ENCODE data around the gene BRAP.
"Not testable (repeated sequence)": the region's sequence is repeated elsewhere in the genome, so short reads cannot be mapped to it uniquely, and the experiment has no call there.

The BRAP gene

GRCh38 chr12:111685811-111686573 is at the start of gene BRAP, which contains the start of gene ACAD10:
Gene BRAP (minus strand): TSS chr12:111685956. CDS start chr12:111685792, 164 bp downstream.
Gene ACAD10 (plus strand): TSS chr12:111686053. CDS start chr12:111692710, 6,657 bp downstream.
- peak; percentile 73 for DNase-seq (ENCODE audit: low read depth)

- DNase-seq (ENCODE audit: low read depth): no peak
Measured at GRCh38 chr12:111733340-111733915, 47.7 kb upstream of the BRAP start.

GRCh38 chr12:111732786-111733185 is 47.0 kb upstream of the BRAP start:
- DNase-seq (ENCODE audit: low read depth): no peak

GRCh38 chr12:111730420-111730819 is 44.7 kb upstream of the BRAP start:
- DNase-seq (ENCODE audit: low read depth): no peak

- DNase-seq (ENCODE audit: low read depth): no peak
Measured at GRCh38 chr12:111728795-111729194, 43.0 kb upstream of the BRAP start.

GRCh38 chr12:111723646-111724360 is 38.0 kb upstream of the BRAP start:
- DNase-seq (ENCODE audit: low read depth): not testable (repeated sequence)

- no peak for DNase-seq (ENCODE audit: low read depth)
Measured at GRCh38 chr12:111720457-111720856, 34.7 kb upstream of the BRAP start.

GRCh38 chr12:111719316-111719715 is 33.6 kb upstream of the BRAP start:
- DNase-seq (ENCODE audit: low read depth): not testable (repeated sequence)

GRCh38 chr12:111715279-111715678 is 29.5 kb upstream of the BRAP start:
- no peak for DNase-seq (ENCODE audit: low read depth)

- no peak for DNase-seq (ENCODE audit: low read depth)
Measured at GRCh38 chr12:111706145-111706544, 20.4 kb upstream of the BRAP start.

GRCh38 chr12:111705672-111706071 is 19.9 kb upstream of the BRAP start:
- DNase-seq (ENCODE audit: low read depth): no peak

GRCh38 chr12:111699962-111700361 is 14.2 kb upstream of the BRAP start:
- DNase-seq (ENCODE audit: low read depth): no peak

GRCh38 chr12:111693818-111694217 is 8.1 kb upstream of the BRAP start:
- no peak for DNase-seq (ENCODE audit: low read depth)

GRCh38 chr12:111692575-111693210 is 6.9 kb upstream of the BRAP start:
- no peak for DNase-seq (ENCODE audit: low read depth)

- no peak for DNase-seq (ENCODE audit: low read depth)
Measured at GRCh38 chr12:111691262-111691661, 5.5 kb upstream of the BRAP start.

GRCh38 chr12:111687952-111688351 is 2.2 kb upstream of the BRAP start:
- no peak for DNase-seq (ENCODE audit: low read depth)

GRCh38 chr12:111687255-111687654 is 1.5 kb upstream of the BRAP start:
- no peak for DNase-seq (ENCODE audit: low read depth)

- DNase-seq (ENCODE audit: low read depth): no peak
Measured at GRCh38 chr12:111686574-111687105, 884 bp upstream of the BRAP start.

GRCh38 chr12:111685322-111685810 is 390 bp downstream of the BRAP start:
- peak; percentile 8 for DNase-seq (ENCODE audit: low read depth)

GRCh38 chr12:111684485-111685198 is 1.1 kb downstream of the BRAP start:
- not testable (repeated sequence) for DNase-seq (ENCODE audit: low read depth)

- DNase-seq (ENCODE audit: low read depth): no peak
Measured at GRCh38 chr12:111677186-111677585, 8.6 kb downstream of the BRAP start.

Measured in HS-5 (cell line).